Osteoblast (primary cell): ENCODE results near the gene TBX15. TPM values are rescaled to one million over a fixed set of nuclear protein-coding genes. Genes with fewer than 3 reads are reported as not detected.

Experiments used
- DNase-seq: peaks from one replicate; pipeline ENCODE4 v3.0.0; 2011; ENCODE audit warnings: low spot score, mixed read lengths; ENCODE audit not compliant: insufficient read length; ENCODE audit errors: missing footprints
- H2AFZ ChIP-seq: 2 replicates; pipeline ENCODE4 v1.6.0; 2011; ENCODE audit warnings: mild to moderate bottlenecking, low read length
- H3K27ac ChIP-seq: 2 replicates; pipeline ENCODE4 v1.5.1; 2011; ENCODE audit warnings: mild to moderate bottlenecking, low read depth, low read length, moderate library complexity
- H3K27me3 ChIP-seq: 2 replicates; pipeline ENCODE4 v1.6.0; 2012; ENCODE audit warnings: mild to moderate bottlenecking, control low read depth, inconsistent platforms, low read length, moderate library complexity; ENCODE audit not compliant: insufficient read depth
- H3K36me3 ChIP-seq: 2 replicates; pipeline ENCODE4 v1.5.1; 2011; ENCODE audit warnings: mild to moderate bottlenecking, low read length, control low read depth, moderate library complexity; ENCODE audit not compliant: insufficient read depth
- H3K4me1 ChIP-seq: 2 replicates; pipeline ENCODE4 v1.5.1; 2011; ENCODE audit warnings: mild to moderate bottlenecking, low read length, control low read depth, moderate library complexity; ENCODE audit not compliant: insufficient read depth
- H3K4me2 ChIP-seq: 2 replicates; pipeline ENCODE4 v1.6.0; 2011; ENCODE audit warnings: mild to moderate bottlenecking, low read length; ENCODE audit not compliant: insufficient read depth
- H3K4me3 ChIP-seq: fragments of 200-600 bp; sonication (generic); 3 replicates; pipeline ENCODE4 v1.5.1; 2012; ENCODE audit warnings: mild to moderate bottlenecking, low read length, inconsistent platforms; ENCODE audit not compliant: insufficient read depth
- H3K79me2 ChIP-seq: 2 replicates; pipeline ENCODE4 v1.6.0; 2012; ENCODE audit warnings: mild to moderate bottlenecking, low read length, control low read depth, inconsistent platforms; ENCODE audit not compliant: insufficient read depth
- H3K9me3 ChIP-seq: 2 replicates; pipeline ENCODE4 v1.5.1; 2011; ENCODE audit warnings: low read depth, low read length, control low read depth
- H4K20me1 ChIP-seq: 2 replicates; pipeline ENCODE4 v1.6.0; 2012; ENCODE audit warnings: mild to moderate bottlenecking, low read length, control low read depth; ENCODE audit not compliant: insufficient read depth
- CTCF ChIP-seq: IDR thresholded peaks from 2 replicates; pipeline ENCODE4 v1.5.1; 2011; ENCODE audit warnings: mild to moderate bottlenecking, low read depth, low read length, moderate library complexity; ENCODE audit errors: extremely low read depth
- total RNA-seq: library from RNA; depleted of rRNA; stranded (reverse); fragments of >200 nt; gene quantifications from 2 replicates; pipeline ENCODE4 v1.2.3, GENCODE V29; 2012

TBX15 gene
- 38.0 and 44.5 TPM in 2 replicates for total RNA-seq

GRCh38 chr1:118988186-118989005 lies at the start of gene TBX15:
TBX15 (minus strand) TSS chr1:118988343; CDS start chr1:118987795, 548 bp downstream.
- peaks cover 3% of the 10 kb centered on the region for H4K20me1 ChIP-seq
- H3K27me3 ChIP-seq, result no peaks in the 10 kb centered on the region
- H3K4me1 ChIP-seq, result peaks cover 29% of the 10 kb centered on the region
- no peaks in the 10 kb centered on the region for H3K36me3 ChIP-seq
- no peaks in the 10 kb centered on the region for H3K9me3 ChIP-seq
- peak within 1 kb of the TSS; percentile 85 for H3K27ac ChIP-seq
- H2AFZ ChIP-seq, result peak within 1 kb of the TSS; percentile 86
- no peak for TF ChIP-seq CTCF
- DNase-seq, result peak; percentile 96
- H3K79me2 ChIP-seq, result peaks cover 43% of the 10 kb centered on the region
- H3K4me3 ChIP-seq, result peak within 1 kb of the TSS; percentile 81
- peak within 1 kb of the TSS; percentile 97 for H3K4me2 ChIP-seq

GRCh38 chr1:119034359-119034758 lies 46.2 kb upstream of the TBX15 start:
- no peak for TF ChIP-seq CTCF
- no peak for DNase-seq
- H2AFZ ChIP-seq, result no peak overlapping the region

GRCh38 chr1:119032986-119033385 lies 44.8 kb upstream of the TBX15 start:
- DNase-seq, result no peak
- no peaks in the 10 kb centered on the region for H3K9me3 ChIP-seq
- no peaks in the 10 kb centered on the region for H3K27me3 ChIP-seq
- H3K36me3 ChIP-seq, result no peaks in the 10 kb centered on the region
- H3K79me2 ChIP-seq, result no peaks in the 10 kb centered on the region
- H3K4me1 ChIP-seq, result no peaks in the 10 kb centered on the region
- no peak overlapping the region for H3K4me2 ChIP-seq
- no peaks in the 10 kb centered on the region for H4K20me1 ChIP-seq
- no peak overlapping the region for H3K27ac ChIP-seq
- no peak for TF ChIP-seq CTCF
- no peak overlapping the region for H2AFZ ChIP-seq
- no peak overlapping the region for H3K4me3 ChIP-seq

More at GRCh38 chr1:119034359-119034758, 46.2 kb upstream of the TBX15 start:
- no peaks in the 10 kb centered on the region for H3K4me1 ChIP-seq
- H3K36me3 ChIP-seq, result no peaks in the 10 kb centered on the region
- no peaks in the 10 kb centered on the region for H3K27me3 ChIP-seq
- H3K79me2 ChIP-seq, result no peaks in the 10 kb centered on the region
- no peaks in the 10 kb centered on the region for H4K20me1 ChIP-seq
- H3K27ac ChIP-seq, result no peak overlapping the region
- no peak overlapping the region for H3K4me2 ChIP-seq
- no peak overlapping the region for H3K4me3 ChIP-seq
- H3K9me3 ChIP-seq, result no peaks in the 10 kb centered on the region

- Histone ChIP-seq H3K4me3 (no peak overlapping the region), H3K27me3 (no peaks in the 10 kb centered on the region)
Measured at GRCh38 chr1:119027759-119028158, 39.6 kb upstream of the TBX15 start.

More at GRCh38 chr1:119027759-119028158, 39.6 kb upstream of the TBX15 start:
- H3K27ac ChIP-seq, result no peak overlapping the region
- H3K9me3 ChIP-seq, result no peaks in the 10 kb centered on the region
- TF ChIP-seq CTCF, result no peak
- no peaks in the 10 kb centered on the region for H4K20me1 ChIP-seq
- no peaks in the 10 kb centered on the region for H3K4me1 ChIP-seq
- no peak overlapping the region for H3K4me2 ChIP-seq
- H3K36me3 ChIP-seq, result no peaks in the 10 kb centered on the region
- DNase-seq, result no peak
- H3K79me2 ChIP-seq, result no peaks in the 10 kb centered on the region
- H2AFZ ChIP-seq, result no peak overlapping the region
